GM18499 (cell line): ENCODE data around the gene ARHGEF25.
"Not testable (repeated sequence)": the region's sequence is repeated elsewhere in the genome, so short reads cannot be mapped to it uniquely, and the experiment has no call there.

Experiments
- ATAC-seq: cut with Tn5 transposase; IDR thresholded peaks from one replicate; pipeline ENCODE4 v1.9.1; 2021; ENCODE audit warnings: moderate number of reproducible peaks; ENCODE audit not compliant: insufficient read depth, unreplicated experiment

The ARHGEF25 gene

DNA sequence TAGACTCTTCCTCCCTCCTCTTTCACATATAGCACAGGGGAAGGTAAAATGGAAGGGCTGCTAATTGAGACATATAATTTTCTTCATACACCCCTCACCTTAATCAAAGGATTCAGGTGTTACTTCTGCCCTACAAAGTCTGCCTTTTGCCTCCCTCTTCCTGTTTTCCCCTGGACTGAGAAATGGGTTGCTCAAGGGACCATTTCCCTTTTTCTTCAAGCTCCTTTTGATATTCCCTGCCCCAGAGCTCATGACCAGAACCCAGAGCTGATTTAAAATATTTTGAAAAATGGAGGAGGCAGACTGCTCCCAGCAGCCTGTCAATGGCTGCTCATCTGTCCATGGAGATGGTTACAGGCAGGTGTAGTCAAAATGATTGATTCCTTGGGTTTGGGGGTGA is 26.5 kb upstream of the ARHGEF25 start:
- ATAC-seq: no peak

DNA sequence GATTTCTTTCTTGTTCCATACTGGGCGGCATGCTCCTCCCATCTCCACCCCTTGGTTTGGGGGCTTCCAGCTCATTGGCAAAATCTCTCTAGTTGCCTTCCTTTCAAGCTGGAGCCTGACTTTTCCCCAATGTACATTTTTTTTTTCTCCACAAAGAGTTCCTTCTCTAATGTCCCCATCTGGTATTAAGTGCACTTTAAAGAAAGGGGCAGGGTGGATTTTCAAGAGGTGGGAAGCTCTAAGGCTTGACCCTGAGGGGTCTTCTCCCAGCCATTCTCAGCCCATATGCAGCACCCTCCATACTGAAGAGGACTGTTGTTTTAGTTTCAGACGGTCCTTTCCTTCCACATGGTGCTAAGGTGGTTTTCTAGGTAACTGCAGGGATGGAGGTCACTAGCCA is 26.1 kb upstream of the ARHGEF25 start:
- no peak for ATAC-seq

DNA sequence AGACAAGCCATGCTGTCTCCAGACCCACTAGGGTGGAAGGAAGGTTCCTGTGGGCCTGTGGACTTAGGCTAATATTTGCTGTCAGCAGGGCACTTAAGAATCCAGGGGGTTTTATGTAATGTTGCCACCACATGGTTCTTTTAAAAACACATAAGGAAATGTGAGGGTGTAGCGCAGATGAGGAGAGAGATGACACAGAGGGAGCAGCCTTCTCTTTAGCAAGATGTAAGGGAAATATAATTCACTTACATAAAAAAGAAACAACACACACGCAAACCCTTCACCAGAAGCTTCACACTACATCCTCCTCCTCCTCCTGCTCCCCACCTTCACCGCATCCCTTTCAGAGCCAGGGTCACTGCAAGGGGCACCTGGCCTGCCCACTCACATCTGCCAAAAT is 25.1 kb upstream of the ARHGEF25 start:
- no peak for ATAC-seq

DNA sequence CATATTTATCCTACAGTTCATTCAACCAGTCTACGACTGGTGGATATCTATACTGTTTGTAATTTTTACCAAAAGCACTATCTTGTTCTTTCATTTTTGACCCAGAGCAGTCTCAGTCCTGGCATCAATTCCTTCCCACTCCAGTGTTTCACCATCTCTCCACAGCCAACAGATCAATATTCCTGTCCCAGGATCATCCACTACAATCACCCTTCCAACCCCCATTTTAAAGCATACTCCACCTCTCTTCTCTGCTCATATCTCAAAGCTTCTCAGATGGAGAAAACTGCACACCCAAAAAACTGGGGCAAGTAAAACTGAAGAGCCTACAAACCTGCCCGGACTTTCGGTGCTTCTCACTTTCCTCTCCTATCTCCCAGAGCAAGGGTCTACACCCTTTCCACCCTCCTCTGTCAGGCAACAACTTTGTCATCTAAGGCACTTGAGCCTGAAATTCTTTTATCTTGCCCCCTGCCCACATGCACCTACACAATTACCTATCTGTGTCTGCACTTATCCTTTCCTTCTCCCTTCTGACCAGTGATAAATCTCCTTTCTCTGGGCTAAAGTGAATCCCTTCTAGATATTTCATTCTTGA is 24.3 kb upstream of the ARHGEF25 start:
- no peak for ATAC-seq

DNA sequence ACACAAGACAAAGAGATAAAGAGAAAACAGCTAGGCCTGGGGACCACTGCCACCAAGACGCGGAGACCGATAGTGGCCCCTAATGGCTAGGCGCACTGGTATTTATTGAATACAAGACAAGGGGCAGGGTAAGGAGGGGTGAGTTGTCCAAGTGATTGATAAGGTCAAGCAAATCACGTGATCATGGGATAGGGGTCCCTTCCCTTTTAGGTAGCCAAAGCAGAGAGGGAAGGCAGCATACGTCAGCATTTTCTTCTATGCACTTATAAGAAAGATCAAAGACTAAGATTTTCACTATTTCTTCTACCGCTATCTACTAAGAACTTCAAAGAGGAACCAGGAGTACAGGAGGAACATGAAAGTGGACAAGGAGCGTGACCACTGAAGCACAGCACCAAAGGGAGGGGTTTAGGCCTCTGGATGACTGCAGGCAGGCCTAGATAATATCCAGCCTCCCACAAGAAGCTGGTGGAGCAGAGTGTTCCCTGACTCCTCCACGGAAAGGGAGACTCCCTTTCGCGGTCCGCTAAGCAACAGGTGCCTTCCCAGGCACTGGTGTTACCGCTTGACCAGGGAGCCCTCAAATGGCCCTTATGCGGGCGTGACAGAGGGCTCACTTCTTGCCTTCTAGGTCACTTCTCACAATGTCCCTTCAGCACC is 22.2 kb upstream of the ARHGEF25 start:
- not testable (repeated sequence) for ATAC-seq

DNA sequence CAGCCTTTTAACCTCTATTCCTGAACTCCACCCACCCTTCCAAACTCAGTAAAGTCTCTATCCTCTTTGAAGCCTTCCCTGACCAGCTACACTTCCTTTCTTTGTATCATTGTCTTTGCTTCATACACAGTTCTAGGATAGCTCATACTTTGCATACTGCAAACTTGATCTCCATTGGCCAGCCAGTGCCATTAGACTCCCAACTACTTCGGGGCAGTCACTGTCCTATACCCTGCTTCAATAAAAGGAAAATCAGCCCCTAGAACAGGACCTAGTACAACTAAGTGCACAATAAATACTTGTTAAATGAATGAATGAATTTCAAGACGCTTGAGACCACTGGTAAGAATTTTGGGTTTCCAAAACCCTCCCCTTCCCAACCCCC is 20.8 kb upstream of the ARHGEF25 start:
- ATAC-seq: no peak

DNA sequence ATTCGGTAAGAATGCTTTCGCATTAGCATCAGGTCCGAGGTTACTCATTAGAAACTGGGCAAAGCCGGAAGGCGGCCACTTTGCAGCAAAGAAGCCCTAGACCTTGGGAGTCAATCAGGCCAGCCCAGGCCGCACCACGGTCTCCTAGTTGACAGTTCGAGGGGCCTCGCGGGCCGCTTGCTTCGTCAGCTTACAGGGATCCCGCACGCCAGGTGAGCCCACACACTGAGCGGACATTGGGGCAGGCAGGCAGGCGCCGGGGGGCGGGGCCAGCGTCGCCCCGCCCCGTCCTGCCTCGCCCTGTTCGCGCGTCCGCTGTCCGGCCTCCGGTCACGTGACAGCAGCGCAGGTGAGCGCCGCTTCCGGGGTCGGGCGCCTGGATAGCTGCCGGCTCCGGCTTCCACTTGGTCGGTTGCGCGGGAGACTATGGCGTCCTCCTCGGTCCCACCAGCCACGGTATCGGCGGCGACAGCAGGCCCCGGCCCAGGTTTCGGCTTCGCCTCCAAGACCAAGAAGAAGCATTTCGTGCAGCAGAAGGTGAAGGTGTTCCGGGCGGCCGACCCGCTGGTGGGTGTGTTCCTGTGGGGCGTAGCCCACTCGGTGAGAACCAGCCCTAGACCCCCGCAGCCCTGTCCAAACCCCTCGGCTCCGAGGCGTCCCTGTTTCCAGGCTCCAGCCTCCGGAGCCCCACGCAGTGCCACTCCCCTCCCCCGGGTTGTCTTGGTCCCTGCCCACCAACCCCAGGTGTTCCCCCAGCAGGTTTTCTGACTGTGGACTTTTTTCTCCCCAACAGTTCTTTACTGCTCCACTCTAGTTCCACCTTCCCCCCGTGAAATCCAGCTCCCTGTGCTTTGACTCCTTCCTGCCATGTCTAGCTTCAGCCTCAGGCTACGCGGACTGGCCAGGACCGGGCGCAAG is 20.1 kb upstream of the ARHGEF25 start, which contains the start of gene PIP4K2C:
Gene PIP4K2C (plus strand): TSS at position 329 of the 918 bp plus-strand sequence. CDS start 98 bp downstream, at position 427.
- ATAC-seq: no peak

DNA sequence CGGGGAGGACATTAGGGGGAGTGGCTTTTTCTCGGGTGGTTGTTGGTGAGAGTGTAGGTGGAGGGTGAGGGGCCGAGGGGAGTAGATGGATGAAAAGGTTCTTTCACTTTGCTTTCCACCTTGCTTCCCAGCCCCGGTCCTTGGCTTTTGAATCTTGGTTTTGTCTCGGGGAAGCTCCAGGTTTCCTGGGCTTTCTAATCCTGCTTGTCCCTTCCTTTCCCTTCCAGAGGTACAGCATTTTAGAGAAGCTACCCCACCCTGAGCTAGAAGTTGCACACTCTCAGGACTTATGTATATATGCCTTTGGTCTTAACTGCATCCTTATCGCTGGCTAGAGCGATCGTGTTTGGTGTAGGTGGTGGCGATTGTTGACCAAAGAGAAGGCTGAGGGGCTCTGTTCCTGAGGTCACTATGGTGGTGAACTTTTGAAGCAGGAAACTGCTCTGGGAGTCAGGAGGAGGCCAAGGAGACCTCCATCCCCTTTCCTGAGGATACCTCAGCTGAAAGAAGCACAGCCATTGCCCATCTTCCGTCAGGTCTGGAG is 19.4 kb upstream of the ARHGEF25 start:
- no peak for ATAC-seq

DNA sequence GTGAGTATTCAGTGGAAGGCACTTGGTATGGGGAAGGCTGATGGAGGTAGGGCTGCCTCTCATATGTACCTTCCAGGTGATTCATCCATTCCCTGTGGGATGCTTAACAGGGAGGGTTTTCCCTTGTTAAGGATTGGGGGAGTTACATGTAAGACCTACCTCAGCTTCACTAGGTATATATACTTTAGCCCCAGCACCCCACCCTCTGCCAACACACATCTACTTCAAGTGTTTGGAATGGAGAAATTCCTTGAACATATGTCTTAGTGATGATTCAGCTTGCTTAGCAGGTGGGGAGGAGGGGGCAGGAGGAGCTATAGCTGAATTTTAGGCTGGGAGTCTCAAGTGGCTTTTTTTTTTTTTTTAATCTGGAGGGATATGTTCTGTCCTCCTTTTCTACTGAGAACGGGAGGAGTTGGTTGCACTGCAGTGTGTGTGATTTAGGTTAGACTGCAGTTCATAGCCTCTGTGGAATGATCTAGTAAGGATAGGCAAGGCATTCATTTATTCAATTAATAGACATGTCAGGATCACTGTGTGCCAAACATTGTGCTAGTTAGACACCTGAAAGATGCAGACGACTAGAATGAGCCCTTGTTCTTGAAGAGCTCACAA is 18.6 kb upstream of the ARHGEF25 start:
- no peak for ATAC-seq

DNA sequence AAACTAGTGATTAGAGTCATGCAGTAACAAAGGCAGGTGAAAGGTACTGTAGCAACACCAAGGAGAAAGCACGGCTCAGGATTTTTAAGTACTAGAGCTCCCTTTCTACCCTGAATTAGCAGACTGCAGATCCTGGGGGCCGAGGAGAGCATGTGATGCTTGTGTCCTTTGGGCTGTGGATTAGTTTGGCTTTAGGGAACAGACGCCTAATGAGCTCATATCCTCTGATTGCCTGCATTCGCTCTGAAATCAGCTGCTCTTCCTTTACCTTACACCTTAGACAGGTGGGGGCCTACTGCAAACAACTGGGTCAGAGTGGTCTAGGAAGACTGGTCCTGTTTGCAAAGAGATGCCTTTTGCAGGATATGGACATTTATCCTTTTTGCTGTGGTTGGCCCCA is 18.0 kb upstream of the ARHGEF25 start:
- no peak for ATAC-seq

DNA sequence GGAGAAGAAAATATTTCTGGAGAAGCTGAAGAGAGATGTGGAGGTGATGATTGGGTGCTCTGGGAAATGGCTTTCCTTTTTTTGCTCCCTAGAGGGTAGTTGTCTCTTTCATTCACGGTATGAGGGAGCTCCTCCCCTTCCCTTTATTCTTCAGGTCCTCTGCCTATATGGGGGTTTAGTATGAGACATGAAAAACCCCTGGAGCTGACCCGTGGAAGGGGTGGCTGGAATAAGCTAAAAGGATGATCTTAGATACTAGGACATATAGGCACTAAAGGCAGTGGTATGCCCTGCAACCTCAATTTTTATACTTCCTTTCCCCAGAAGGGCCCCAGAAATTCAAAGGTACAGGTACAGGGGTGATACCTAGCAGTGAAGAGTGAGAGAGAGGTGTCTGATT is 10.8 kb upstream of the ARHGEF25 start:
- ATAC-seq: no peak

DNA sequence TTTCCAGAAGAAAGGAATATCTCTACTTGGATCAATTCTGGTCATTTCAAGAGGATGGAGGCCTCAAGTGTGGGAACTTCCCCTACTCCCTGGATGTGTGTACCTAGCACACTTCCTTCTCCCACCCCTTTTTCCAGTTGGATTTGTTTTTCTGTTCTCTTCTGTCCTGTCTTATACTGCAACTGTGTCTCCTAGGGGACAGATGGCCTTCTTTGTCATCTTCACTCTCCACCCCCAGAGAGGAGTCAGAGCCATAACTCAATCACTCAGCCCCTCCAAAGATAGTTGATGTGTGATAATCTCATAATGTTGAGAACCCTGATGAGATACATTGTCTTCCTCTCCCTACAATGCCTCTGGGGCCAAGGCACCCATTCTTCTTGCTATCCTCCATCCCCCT is 8.7 kb upstream of the ARHGEF25 start:
- no peak for ATAC-seq

DNA sequence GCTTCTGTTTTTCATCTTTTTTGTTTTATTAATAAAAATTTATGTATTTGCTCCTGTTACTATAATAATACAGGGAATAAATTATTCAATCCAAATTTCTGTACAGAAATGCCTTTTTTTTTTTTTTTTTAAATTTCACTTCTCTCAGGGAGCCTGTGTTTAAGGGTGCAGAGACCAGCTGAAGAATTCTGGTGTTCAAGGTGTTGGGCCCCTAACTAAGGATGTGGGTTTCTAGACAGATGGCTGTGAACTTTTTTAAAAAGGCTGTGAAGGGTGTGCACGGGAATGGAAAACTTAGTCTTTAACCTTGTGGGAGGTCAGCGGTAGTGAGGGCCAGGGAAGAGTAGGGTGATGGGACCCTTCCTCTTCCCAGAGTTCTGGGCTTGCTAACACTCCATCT is 7.9 kb upstream of the ARHGEF25 start:
- no peak for ATAC-seq

DNA sequence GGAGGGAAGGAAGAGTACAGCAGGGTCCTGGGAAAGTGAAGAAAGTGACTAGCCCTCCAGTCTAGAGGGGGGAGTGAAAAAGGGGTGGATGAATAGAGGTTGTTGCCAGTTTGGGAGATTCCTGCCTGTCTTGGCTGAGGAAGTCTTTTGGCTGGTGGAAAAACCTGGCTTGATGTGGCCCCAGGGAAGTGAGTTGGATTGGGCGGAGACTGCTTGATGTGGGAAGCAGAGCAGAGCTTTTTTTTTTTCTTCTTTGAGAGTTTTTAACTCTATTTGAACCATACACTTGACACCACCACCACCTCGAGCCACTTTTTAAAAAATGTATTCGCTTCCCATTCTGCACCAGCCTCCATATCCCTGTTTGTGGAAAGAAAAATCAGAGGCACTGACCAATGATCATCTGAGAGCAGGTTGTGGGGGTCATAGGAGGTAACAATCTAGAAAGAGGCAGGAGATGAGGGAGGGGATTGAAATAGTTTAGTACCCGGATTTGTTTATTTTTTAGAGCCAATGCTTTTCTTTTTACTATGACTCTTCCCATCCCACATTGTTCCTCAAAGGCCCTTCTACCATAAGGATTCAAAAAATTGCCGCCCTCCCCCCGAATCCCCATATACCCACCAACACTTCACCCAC is 7.3 kb upstream of the ARHGEF25 start:
- no peak for ATAC-seq

DNA sequence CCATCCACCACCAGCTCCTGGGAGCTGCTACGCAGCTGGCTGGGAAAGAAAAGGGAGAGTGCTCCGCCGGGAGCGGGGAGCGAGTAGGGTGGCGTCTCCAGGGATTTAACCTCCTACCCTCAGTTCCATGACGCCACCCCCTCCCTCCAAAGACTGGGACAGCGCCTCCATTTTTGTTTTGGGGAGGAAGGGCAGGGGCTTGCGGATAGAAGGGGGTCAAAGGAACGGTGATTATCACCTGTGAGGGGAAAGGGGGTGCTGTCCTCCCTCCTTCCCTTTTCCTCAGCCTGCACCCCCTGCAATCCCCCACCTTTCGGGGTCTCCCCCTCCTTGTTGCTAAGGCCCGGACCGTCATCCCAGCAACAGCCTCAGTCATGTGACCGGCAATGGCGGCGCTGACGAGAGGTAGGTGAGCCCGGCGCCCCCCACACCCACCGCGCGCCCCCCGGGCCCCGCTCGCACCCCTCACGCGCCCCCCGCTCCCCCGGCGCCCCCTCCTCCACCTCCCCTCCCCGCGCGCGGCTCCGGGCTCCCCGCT is 6.7 kb upstream of the ARHGEF25 start, which contains the start of gene DTX3:
Gene DTX3 (plus strand): TSS at position 371 of the 538 bp plus-strand sequence. CDS start 1,694 bp downstream, outside the sequence.
- ATAC-seq: no peak

DNA sequence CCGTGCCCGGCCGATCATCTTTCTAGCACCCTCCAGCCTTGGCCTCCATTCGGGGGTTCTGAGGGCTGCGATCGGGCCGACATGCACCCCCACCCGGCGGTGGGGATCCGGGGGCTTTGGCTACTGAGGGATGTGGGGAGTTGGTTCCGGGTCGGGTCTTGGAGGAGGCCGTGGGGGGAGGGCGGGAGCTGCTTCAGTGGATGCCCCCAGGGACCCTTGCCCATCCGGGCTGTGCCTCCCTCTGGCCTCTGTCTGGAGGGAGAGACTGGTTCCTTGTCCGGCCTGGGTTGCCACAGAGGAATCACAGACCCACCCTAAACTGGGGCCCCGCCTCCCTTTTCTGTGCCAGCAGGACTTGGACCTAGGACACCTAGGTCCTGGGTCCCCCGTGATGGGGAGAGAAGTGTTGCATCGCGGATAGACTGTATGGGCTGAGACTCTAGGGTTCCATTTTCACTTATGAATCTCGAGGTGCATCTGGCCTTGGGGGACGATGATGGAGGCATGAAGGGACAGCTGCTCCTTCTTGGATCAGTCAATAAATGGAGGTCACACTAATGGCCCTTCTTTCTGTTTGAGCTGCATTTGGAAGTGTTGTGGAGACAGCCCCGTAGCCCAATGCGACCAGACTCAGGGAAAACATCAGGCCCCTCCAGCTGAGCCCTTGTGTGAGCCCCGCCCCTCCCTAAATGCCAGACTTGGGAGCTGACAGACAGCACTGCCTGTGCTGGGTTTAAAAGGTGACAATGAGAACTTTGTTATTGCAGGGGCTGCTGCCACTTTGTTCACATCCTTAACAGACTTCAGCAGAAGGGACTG is 6.0 kb upstream of the ARHGEF25 start:
- ATAC-seq: no peak

DNA sequence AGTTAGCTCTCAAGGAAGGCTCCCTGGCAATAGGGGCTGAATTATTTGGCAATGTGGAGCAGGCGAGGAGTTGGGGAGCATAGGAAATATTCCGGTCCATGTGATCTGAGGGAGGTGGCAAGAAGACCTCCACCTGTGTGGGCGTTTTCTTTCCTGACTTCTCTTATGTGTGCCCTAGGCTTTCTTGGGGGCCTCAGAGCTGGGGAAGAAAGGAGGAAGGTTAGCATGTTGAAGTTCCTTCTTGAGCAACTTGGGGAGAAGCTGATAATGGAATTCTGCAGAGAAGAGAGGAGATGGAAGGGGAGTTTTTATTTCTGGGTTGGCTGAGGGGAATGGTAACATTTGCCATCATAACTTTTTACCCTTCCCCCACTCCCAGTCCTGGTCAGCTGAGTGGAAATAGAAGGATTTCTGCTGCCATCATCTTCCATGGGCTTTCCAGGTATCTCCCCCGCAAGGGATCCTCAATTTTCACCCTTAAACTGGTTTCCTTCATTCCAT is 5.4 kb upstream of the ARHGEF25 start:
- ATAC-seq: no peak

DNA sequence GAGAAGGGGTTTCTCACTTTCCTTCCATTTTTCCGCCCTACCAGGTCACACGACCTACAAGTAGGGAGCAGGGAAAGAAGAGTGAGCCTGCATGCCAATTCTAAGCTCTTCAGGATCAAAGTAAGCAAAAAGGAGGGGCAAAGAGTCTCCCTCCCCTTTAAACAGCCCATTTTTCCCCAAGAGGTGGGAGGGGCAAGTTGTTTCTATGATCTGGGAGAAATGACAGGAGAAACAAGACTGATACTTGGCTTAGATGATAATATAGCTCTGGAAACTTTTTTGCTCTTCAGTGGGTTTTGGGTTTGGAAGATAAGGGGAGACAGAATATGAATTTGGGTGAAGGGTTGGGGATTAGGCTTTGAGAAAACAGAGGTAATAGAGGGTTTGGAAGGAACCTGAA is 4.8 kb upstream of the ARHGEF25 start:
- ATAC-seq: no peak

DNA sequence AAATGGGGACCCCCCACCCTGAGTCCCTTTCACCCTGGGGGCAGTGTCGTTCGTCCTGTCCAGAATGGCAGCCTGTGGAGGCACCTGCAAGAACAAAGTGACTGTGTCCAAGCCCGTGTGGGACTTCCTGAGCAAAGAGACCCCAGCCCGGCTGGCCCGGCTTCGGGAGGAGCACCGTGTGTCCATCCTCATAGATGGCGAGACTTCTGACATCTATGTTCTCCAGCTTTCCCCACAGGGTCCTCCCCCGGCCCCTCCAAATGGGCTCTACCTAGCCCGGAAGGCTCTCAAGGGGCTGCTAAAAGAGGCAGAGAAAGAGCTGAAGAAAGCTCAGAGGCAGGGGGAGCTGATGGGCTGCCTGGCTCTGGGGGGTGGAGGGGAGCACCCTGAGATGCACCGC is 4.4 kb upstream of the ARHGEF25 start:
- no peak for ATAC-seq
